Measurements from ENCODE around the gene ACP6.
"Not testable (repeated sequence)": the region's sequence is repeated elsewhere in the genome, so short reads cannot be mapped to it uniquely, and the experiment has no call there.

Gene ACP6

DNA sequence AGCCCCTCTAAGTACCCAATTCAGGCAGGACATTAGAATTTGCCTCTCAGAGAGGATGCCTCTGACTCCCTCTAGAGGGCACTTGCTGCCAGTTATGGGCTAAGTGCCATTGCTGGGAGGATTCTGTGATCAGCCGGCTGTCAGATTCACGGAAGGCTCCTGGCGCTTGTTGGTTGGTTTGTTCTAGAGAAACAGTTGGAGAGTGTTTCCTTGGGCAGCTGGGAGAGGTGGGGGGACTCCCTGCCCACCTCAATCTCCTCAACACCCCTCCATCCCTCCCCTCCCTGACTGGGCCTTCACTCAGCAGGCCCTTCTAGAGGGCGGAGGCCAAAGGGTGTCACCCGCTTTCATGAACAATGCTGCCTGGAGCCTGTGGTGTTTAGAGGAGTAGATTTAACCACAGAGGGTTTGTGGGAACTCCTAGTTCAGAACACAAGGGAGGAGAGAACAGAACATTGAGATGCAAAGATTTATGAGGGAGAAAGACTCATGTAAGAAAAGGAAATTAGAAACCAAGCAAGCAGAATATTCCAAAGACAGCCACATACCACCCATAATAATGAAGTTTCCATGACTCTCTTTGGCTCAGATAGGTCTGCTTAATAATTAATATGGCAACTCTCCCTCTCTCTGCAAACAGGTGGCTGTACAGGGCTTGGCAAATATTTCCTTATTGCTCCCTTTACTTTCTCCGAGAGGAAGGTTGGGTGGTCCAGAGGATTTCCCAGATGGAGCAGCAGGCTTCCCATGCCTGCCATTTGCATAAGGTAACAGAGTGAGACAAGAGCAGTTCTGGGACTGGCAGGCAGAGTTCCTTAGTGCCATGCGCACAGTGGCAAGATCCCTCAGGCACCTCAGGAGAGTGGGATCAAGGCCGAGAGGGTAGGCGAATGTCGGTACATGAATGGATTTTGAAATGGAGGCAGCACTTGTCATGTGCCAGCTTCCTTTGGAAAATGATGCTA lies 30.0 kb upstream of the ACP6 start:
- H3K9ac ChIP-seq (ENCODE audit: low read depth, low read length): no peak overlapping the region
- H4K20me1 ChIP-seq (ENCODE audit: insufficient read depth, low read length): no peaks in the 10 kb centered on the region
- DNase-seq (peak; percentile 57), ATAC-seq (ENCODE audit: insufficient read depth, low read depth) (peak; percentile 81)
- no peak overlapping the region for H3K4me2 ChIP-seq (ENCODE audit: insufficient read depth, low read length)
- H3K79me2 ChIP-seq (ENCODE audit: insufficient read depth, low read length): no peaks in the 10 kb centered on the region
- no peaks in the 10 kb centered on the region for H3K4me1 ChIP-seq (ENCODE audit: insufficient read depth, low read length)
- H2AFZ ChIP-seq (ENCODE audit: low read depth, low read length): no peak overlapping the region
- TF ChIP-seq CTCF (IDR thresholded peaks at IDR 0.05; ENCODE audit: borderline replicate concordance, extremely low read depth, low read length, poor library complexity, severe bottlenecking) (peak; percentile 81), EZH2 (IDR thresholded peaks at IDR 0.05; ENCODE audit: borderline replicate concordance, low read depth, low read length, severe bottlenecking) (no peak)
- H3K27me3 ChIP-seq (ENCODE audit: insufficient read depth, low read length, poor library complexity): peaks cover 34% of the 10 kb centered on the region
- H3K9me3 ChIP-seq (ENCODE audit: insufficient read depth, low read length, severe bottlenecking): no peaks in the 10 kb centered on the region
- no peaks in the 10 kb centered on the region for H3K36me3 ChIP-seq (ENCODE audit: insufficient read depth, low read length)
- H3K27ac ChIP-seq (ENCODE audit: low read length): no peak overlapping the region
- H3K4me3 ChIP-seq (ENCODE audit: low read depth in 1 of 2, low read length in 2 of 2): no peak overlapping the region

DNA sequence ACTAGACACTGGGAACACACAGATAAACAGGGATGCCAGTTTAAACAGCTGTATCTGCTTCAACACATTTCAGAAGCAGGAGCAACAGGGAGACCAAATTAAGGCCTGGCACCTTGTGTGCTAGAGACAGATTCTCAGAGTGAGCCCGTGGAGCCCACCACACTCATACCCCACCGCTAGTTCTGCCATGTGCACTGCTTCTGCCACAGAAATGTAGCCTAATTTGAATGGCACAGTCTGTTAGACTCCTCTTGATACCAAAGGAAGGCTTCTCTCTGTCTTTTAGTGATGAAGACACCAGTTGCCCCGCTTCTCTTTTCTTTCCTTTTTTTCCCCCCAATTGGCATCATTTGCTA lies 29.3 kb upstream of the ACP6 start:
- TF ChIP-seq CTCF (IDR thresholded peaks at IDR 0.05; ENCODE audit: borderline replicate concordance, extremely low read depth, low read length, poor library complexity, severe bottlenecking): no peak
- H3K27me3 ChIP-seq (ENCODE audit: insufficient read depth, low read length, poor library complexity): peaks cover 34% of the 10 kb centered on the region
- H3K9me3 ChIP-seq (ENCODE audit: insufficient read depth, low read length, severe bottlenecking): no peaks in the 10 kb centered on the region
- H2AFZ ChIP-seq (ENCODE audit: low read depth, low read length): no peak overlapping the region
- H4K20me1 ChIP-seq (ENCODE audit: insufficient read depth, low read length): no peaks in the 10 kb centered on the region
- ATAC-seq (ENCODE audit: insufficient read depth, low read depth) (no peak), DNase-seq (no peak)
- H3K4me3 ChIP-seq (ENCODE audit: low read depth in 1 of 2, low read length in 2 of 2): no peak overlapping the region
- no peak overlapping the region for H3K9ac ChIP-seq (ENCODE audit: low read depth, low read length)
- H3K4me1 ChIP-seq (ENCODE audit: insufficient read depth, low read length): no peaks in the 10 kb centered on the region
- no peak overlapping the region for H3K4me2 ChIP-seq (ENCODE audit: insufficient read depth, low read length)
- H3K79me2 ChIP-seq (ENCODE audit: insufficient read depth, low read length): no peaks in the 10 kb centered on the region
- H3K27ac ChIP-seq (ENCODE audit: low read length): no peak overlapping the region
- no peaks in the 10 kb centered on the region for H3K36me3 ChIP-seq (ENCODE audit: insufficient read depth, low read length)

DNA sequence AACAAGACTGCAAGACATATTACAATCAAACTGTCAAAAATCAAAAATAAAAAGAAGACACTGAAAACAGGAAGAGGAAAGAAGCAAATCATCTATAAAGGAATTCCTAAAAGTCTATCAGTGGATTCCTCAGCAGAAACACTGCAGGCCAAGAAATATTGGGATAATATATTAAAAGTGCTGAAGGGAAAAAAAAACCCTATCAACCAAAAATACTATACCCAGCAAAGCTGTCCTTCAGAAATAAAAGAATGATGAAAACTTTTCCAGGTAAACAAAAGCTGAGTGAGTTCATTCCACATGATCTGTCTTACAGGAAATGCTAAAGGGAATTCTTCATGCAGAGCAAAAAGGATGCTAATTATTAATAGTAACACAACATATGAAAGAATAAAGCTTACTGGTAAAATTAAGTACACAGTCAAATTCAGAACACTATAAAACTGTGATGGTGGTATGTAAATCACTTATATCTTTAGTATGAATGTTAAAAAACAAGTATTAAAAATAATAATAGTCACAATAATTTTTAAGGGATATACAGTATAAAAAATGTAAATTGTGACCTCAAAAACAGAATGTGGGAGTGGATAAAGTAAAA lies 12.9 kb upstream of the ACP6 start:
- Histone ChIP-seq H3K9ac (ENCODE audit: low read depth, low read length) (no peak overlapping the region), H3K4me2 (ENCODE audit: insufficient read depth, low read length) (no peak overlapping the region), H3K4me1 (ENCODE audit: insufficient read depth, low read length) (no peaks in the 10 kb centered on the region), H3K4me3 (ENCODE audit: low read depth in 1 of 2, low read length in 2 of 2) (no peak overlapping the region), H2AFZ (ENCODE audit: low read depth, low read length) (no peak overlapping the region), H3K27me3 (ENCODE audit: insufficient read depth, low read length, poor library complexity) (peaks cover 2% of the 10 kb centered on the region), H4K20me1 (ENCODE audit: insufficient read depth, low read length) (no peaks in the 10 kb centered on the region), H3K9me3 (ENCODE audit: insufficient read depth, low read length, severe bottlenecking) (peaks cover 20% of the 10 kb centered on the region), H3K27ac (ENCODE audit: low read length) (no peak overlapping the region), H3K79me2 (ENCODE audit: insufficient read depth, low read length) (no peaks in the 10 kb centered on the region), H3K36me3 (ENCODE audit: insufficient read depth, low read length) (no peaks in the 10 kb centered on the region)
- ATAC-seq (ENCODE audit: insufficient read depth, low read depth) (no peak), DNase-seq (no peak)
- TF ChIP-seq CTCF (IDR thresholded peaks at IDR 0.05; ENCODE audit: borderline replicate concordance, extremely low read depth, low read length, poor library complexity, severe bottlenecking) (no peak), EZH2 (IDR thresholded peaks at IDR 0.05; ENCODE audit: borderline replicate concordance, low read depth, low read length, severe bottlenecking) (no peak)

DNA sequence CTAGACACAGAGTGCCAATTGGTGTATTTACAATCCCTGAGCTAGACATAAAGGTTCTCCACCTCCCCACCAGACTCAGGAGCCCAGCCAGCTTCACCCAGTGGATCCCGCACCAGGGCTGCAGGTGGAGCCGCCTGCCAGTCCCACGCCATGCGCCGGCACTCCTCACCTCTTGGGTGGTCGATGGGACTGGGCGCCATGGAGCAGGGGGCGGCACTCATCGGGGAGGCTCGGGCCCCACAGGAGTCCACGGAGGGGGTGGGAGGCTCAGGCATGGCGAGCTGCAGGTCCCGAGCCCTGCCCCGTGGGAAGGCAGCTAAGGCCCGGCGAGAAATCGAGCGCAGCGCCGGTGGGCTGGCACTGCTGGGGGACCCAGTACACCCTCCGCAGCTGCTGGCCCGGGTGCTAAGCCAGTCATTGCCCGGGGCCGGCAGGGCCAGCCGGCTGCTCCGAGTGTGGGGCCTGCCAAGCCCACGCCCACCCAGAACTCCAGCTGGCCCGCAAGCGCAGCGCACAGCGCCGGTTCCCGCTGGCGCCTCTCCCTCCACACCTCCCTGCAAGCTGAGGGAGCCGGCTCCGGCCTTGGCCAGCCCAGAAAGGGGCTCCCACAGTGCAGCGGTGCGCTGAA lies 10.4 kb upstream of the ACP6 start:
- not testable (repeated sequence) for H3K27ac ChIP-seq (ENCODE audit: low read length); H3K79me2 ChIP-seq (ENCODE audit: insufficient read depth, low read length); DNase-seq; H3K9ac ChIP-seq (ENCODE audit: low read depth, low read length); H4K20me1 ChIP-seq (ENCODE audit: insufficient read depth, low read length); H3K27me3 ChIP-seq (ENCODE audit: insufficient read depth, low read length, poor library complexity); H3K4me2 ChIP-seq (ENCODE audit: insufficient read depth, low read length); H3K4me3 ChIP-seq (ENCODE audit: low read depth in 1 of 2, low read length in 2 of 2); H2AFZ ChIP-seq (ENCODE audit: low read depth, low read length); H3K36me3 ChIP-seq (ENCODE audit: insufficient read depth, low read length); ATAC-seq (ENCODE audit: insufficient read depth, low read depth); H3K4me1 ChIP-seq (ENCODE audit: insufficient read depth, low read length)
- H3K9me3 ChIP-seq (ENCODE audit: insufficient read depth, low read length, severe bottlenecking): peaks cover 33% of the 10 kb centered on the region

DNA sequence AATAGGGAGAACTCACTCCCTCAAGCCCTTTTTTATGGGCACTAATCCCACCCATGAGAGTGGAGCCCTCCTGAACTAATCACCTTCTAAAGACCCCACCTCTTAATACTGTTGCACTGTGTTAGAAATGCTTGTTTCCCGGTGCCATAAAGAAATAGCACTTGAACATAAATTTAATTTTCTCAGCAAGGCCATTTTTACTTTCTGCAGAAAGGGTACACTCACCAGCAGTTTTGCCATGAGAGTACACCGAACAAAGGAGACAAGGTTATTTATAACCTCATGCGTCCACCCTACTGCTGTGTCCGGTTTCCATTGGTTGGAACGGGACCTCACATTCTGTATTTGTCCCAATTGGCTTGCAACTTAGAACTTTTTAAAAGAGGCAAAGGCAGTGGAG lies 7.4 kb upstream of the ACP6 start:
- not testable (repeated sequence) for H3K9ac ChIP-seq (ENCODE audit: low read depth, low read length); H3K27me3 ChIP-seq (ENCODE audit: insufficient read depth, low read length, poor library complexity); DNase-seq; H4K20me1 ChIP-seq (ENCODE audit: insufficient read depth, low read length); H3K79me2 ChIP-seq (ENCODE audit: insufficient read depth, low read length); H2AFZ ChIP-seq (ENCODE audit: low read depth, low read length); ATAC-seq (ENCODE audit: insufficient read depth, low read depth); H3K4me1 ChIP-seq (ENCODE audit: insufficient read depth, low read length); H3K4me2 ChIP-seq (ENCODE audit: insufficient read depth, low read length); H3K36me3 ChIP-seq (ENCODE audit: insufficient read depth, low read length); H3K27ac ChIP-seq (ENCODE audit: low read length); H3K4me3 ChIP-seq (ENCODE audit: low read depth in 1 of 2, low read length in 2 of 2)
- peaks cover 28% of the 10 kb centered on the region for H3K9me3 ChIP-seq (ENCODE audit: insufficient read depth, low read length, severe bottlenecking)

All from DND-41 (cell line).